SKM-1 (cell line): ENCODE data around the gene MYT1.

Experiments used
- DNase-seq: peaks from one replicate; lab custom pipeline; 2025; ENCODE audit not compliant: unreplicated experiment; lab: John Stamatoyannopoulos, UW

MYT1 gene

DNA sequence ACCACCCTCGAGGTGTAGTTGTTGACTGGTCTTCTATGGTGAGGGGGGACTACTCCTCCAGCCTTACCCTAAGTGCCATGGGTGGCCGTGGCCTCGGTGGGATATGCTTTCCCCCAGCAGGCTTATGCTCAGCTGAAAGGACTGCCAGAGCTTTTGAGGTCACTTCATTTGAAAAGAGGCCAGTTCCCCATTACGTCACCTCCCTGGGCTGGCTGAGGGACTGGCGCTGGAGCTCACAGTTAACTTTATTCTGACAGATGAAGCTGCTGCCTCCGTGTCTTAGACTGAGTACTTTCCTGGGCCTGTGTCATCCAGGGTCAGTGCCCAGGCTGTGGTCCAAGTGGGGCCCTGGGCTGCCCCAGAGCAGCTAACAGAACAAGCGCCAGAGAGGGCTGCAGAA is 48.5 kb downstream of the MYT1 start:
- no peak for DNase-seq

DNA sequence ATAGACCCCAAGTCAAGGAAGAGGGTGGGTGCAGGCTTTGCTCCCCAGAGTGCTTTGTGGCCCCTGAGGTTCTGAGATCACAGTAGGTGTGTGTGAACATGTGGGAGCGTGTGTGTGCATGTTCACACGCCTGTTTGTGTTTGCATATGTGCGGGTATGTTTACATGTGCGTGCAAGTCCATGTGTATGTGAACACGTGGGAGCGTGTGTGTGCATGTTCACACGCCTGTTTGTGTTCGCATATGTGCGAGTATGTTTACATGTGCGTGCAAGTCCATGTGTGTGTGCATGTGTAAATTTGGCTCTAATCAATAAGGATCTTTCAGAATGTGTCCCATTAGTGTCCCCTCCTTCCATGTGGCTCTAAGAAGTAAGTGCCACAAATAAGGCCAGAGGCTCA is 49.9 kb downstream of the MYT1 start:
- DNase-seq = no peak

DNA sequence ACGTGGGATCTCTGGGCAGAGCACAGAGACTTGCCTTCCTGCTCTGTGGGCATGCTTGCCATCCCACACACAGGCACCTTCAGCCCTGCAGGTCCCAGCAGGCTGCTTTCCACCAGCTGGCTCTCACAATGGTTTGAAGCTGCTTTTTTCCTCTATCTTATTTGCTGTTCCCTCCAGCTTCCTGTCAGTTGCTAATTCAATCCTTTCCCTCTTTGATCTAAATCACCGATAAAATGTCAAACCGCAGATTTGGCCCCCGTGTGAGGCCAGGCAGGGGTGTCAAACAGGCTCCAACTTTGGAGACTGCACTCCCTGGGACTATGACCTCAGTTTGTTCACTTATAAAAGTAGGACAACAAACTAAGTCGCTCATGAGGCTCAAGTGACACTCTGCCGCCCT is 50.7 kb downstream of the MYT1 start:
- DNase-seq = no peak

DNA sequence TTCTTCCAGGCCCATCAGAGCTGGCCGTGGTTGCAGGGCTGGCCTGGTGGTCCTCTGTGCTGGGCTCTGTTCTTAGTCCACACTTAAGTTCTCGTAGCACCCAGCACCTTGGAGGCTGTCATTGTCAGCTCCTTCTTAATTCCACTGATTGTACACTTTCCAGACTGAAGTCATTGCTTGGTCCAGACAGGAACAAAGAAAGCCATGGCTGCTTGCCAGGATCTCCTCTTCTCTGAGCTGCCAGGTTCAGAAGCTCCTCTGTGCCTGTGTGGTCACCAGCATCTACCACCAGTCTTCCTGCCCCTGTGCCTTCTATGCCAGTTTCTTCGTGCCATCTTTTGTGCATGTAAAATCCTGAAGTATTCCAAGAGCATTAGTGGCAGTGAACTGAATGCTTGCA is 51.8 kb downstream of the MYT1 start:
- no peak for DNase-seq

DNA sequence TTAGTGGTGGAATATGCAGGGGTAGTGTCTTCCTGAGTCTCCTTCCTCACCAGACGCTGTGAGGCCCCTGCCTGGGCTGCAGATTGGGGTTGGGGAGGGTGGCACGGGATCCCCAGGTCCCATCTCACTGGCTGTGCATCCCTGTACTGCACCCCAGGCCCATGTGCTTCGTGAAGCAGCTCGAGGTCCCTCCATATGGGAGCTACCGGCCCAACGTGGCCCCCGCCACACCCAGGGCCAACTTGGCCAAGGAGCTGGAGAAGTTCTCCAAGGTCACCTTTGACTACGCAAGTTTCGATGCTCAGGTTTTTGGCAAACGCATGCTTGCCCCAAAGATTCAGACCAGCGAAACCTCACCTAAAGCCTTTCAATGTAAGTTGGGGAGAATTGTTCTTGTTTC is 52.7 kb downstream of the MYT1 start:
- no peak for DNase-seq

DNA sequence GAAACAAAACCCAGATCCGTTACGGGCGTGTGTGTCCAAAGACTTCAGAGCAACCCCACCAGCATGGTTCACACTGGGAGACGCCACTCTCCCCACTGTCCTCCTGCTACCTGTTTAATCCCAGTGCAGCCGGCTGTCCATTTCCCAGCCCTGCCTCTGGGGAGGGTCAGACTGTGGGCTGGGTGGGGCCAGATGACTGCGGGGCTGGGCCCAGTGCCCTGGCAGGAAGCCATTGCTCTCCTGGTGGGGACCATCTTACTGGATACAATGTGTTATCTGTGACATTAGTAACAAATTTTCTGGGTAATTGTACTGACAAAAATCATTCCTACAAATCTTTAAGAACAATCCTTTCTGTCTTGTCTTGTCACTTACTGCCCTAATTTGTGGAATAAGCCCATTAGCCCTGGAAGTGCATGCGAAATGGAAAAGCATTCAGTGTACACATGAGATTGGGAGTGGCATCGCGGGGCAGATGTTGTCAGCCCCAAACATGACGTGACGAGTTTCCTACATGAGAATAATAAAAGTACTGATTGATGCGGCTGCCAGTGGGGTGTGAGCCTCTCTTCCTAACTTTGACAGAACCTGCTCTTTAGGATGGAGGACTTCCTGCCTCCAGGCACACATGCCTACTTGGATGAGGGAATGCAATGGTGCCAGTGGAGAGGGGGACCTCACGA is 53.4 kb downstream of the MYT1 start:
- DNase-seq = no peak

DNA sequence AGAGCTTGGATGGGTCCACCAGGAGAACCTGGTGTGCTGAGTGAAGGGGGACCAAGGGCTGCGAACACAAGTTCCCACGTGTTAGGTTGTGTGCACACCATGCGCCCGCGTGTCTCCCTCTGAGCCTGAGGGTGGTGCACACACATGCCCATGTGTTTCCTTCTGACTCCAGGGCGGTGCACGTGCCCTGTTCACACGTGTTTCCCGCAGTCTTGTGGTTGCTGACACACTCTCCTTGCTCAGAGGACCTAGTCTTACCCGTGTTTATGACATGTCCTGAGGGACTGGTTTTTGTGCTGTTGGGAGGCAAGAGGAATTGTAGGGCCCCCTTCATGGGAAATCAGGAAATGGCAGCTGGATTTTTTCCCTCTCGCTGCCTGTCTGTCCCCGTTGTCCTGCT is 55.0 kb downstream of the MYT1 start:
- DNase-seq = no peak

DNA sequence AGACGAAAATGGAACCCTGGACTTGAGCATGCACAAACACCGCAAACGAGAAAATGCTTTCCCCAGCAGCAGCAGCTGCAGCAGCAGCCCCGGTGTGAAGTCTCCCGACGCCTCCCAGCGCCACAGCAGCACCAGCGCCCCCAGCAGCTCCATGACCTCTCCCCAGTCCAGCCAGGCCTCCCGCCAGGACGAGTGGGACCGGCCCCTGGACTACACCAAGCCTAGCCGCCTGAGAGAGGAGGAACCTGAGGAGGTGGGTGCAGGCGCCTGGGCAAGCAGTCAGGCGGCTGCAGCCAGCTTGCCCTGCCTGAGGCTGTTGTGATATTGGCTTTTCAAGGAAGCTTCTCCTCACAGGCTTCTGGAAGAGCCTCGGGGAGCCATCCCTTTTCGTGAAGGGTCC is 55.5 kb downstream of the MYT1 start:
- no peak for DNase-seq

DNA sequence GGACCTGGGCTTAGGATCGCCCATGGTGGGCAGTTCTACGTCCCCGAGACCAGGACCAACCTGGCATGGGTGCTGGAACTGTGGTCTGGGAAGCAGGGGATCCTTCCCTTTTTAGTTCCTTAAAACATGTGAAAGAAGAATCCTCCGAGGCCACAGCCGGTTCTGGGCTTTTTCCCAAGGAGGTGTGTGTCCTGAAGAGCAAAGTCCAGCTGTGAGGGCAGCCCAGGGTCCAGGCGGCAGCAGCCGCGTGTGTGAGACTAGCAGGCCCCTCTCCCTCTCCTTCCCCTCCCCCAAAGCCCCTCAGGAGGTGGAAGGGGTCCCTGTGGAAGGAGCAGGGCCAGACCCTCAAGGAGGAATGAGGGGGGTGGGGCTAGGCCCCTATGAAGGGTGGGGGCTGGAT is 56.2 kb downstream of the MYT1 start:
- DNase-seq = no peak

DNA sequence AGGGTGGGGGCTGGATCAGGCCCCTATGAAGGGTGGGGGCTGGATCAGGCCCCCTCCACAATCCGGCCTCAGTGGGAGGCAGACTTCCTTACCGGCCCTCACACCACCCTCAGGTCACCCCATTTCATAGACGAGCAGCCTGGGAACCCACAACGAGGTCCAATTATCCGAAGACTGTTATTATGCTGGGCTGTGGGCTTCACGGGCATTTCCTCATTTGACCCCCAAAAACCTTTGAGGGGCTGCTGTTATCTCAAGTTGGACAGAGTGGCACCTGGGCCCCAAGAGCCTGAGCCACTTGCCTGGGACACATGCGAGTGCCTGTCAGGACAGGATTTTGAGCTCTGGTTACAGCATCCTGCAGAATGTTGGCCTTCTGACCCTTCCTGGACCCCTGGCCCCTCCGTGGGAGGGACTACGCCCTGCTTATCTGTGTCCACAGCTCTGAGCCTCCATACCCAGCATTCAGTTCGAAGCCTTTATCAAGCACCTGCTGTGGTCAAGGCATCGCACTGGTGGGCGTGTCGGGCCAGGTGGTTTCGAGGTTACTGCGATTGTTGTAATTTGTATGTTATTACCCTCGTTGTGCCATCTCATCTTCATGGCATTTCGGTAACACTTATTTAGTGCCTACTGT is 56.8 kb downstream of the MYT1 start:
- no peak for DNase-seq

DNA sequence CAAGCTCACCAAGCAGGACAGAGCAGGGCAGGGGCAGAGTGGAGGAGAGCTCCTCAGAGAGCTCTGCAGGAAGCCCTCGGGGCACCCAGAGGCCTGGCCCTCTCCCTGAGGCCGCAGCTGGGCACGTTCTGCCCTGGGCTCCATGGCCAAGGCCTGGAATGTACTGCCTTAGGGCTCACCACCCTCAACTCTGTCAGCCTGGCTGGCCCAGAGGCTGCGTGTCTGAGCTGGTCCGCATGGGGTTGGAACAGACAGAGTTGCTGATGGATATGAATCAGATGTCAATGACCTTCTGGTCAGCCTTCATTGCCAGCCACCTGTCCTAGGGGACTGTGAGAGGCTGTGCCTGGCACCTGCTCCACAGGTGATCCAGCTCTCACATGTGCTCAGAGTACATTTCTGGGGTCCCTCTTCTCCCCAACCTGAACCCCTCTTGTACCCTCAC is 58.1 kb downstream of the MYT1 start:
- no peak for DNase-seq

DNA sequence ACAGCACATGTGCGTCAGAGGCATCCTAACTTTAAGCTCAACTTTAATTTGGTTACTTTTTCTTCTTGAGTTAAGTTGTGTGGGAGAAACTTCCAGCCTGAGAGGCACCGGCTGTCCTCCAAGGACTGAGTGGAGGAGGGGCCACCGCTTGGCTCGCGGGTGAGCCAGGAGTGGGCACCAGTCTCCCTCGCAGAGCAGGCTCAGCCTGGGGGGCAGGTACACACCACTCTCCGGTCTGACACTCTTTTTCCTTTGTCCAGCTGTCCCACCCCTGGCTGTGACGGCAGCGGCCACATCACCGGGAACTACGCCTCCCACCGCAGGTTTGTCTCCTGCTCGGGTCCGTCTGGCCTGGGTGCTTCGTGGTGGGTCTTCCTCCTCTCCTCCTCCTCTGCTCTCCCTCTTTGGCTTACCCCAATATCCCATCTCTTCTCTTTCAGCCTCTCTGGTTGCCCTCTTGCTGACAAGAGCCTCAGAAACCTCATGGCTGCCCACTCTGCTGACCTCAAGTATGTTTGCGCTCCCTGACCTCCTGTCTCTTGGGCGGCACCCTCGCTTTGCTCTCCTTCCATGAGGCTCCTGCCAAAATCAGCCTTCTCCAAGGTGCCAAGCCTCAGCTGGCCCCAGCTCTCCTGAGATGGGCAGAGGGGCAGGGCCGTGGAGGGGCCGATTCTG is 58.7 kb downstream of the MYT1 start:
- no peak for DNase-seq

DNA sequence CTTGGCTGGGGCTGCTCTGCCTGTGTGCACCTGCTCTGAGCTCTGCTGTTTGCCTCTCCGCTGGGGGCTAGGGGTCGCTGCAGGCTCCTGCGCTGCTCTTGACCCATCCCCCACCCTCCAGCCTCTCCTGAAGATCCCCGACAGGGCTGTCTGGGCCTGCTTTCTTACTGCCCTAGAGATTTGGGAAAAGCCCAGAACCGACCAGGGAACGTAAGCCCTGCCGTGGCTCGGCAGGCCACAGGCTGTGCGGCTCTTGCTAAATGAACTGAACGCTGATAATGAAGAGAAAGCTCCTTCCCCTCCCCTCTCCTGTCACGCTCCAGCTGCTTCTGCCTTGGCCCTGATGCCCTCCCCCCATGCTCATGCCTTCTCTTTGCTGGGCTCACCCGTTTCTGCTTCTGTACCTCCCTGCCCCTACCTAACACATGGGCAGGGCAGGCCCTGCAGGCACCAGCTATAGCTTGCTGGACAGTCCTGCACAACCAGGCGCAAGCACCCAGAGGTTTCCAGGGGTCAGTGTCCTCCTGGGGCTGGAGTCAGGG is 59.3 kb downstream of the MYT1 start:
- DNase-seq = no peak

DNA sequence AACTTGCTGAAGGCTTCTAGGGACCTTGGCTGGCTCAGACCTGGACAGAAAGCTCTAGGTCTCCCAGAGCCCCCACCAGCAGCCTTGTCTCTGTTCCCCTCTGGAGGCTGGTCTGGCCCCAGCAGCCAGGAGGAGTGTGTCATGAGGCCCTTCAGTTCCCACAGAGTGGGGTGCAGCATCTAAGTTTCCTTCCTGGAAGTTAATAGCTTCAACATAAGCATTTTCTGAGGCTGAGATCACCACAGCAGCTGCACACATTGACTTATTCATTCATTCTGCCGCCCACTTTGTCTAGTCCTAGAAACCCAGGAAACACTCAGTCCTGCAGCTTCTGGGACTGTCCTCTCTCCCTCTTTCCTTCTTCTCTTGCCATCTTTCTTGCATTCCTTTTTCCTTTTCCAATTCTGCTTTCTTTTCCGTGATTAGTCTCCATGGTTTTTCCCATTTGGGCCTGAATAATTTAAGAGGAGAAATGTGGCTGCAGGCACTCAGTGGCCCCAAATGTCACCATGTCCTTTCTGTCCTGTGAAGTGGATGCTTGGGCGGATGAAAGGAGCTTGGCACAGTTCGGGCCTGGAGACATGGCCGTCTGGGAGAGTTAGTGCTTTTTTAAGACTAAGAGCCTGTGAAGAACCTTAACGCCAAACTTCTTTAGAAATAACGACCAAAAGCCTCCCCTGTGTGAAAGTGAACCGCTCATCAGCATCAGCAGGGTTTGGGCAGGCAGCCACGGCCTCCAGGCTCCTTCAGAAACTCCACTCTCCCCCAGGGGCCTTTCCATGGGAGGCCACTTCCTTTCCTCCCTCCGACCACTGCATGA is 60.3 kb downstream of the MYT1 start:
- DNase-seq = no peak

DNA sequence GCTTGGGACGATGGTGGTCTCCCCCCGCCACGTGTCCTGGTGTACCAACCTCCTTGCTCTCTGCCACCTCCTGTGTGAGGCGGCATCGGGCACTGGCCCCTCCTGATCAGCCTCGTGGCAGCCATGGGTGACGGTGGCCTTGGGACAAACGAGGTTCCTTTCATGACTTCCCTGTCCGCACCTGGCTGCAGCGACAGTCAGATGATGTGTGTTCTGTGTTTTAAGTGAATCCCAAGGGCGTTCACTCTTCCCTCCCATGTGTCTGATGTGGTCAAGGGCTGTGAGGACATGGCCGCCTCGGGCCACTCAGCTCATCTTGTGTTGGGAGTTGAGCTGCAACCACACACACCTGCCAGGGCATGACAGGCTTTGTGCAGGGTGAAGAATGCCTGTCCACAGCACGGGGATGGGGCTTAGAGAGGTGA is 60.9 kb downstream of the MYT1 start:
- no peak for DNase-seq

DNA sequence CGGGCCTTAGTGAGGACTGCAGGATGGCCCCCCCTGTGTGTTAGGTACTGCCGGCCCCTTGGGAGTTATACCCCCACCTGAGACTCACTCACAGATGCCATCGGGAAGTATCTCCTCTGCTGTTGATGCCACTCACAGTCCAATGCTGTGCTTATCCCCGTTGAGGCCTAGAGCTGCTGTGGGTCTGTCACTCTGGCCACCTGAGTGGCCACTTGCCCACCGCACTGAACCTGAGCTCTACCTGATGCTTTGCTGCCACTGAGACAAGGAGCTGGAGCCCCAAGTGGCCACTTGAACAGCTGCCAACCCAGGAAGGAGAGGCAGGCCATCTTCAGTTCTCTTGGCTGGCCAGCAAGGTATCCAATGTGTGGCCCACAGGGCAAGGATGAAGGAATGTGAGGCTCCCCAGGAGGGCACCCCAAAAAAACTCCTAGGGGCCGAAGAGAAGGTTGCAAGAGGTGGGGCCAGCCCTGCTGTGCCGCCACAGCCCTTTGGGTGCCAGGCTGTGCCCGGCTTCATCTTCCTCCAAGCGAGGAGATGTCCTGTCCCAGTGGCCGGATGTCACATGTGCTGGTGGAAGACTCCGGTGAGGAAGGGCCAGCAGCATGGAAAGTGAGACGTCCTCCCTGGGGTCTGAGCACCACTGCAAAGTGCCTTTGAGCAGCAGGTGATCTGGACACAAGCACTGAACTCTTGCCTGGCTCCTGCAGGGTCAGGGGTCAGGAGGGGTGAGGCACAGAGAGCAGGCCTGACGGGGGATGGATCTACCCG is 61.8 kb downstream of the MYT1 start:
- DNase-seq = no peak

DNA sequence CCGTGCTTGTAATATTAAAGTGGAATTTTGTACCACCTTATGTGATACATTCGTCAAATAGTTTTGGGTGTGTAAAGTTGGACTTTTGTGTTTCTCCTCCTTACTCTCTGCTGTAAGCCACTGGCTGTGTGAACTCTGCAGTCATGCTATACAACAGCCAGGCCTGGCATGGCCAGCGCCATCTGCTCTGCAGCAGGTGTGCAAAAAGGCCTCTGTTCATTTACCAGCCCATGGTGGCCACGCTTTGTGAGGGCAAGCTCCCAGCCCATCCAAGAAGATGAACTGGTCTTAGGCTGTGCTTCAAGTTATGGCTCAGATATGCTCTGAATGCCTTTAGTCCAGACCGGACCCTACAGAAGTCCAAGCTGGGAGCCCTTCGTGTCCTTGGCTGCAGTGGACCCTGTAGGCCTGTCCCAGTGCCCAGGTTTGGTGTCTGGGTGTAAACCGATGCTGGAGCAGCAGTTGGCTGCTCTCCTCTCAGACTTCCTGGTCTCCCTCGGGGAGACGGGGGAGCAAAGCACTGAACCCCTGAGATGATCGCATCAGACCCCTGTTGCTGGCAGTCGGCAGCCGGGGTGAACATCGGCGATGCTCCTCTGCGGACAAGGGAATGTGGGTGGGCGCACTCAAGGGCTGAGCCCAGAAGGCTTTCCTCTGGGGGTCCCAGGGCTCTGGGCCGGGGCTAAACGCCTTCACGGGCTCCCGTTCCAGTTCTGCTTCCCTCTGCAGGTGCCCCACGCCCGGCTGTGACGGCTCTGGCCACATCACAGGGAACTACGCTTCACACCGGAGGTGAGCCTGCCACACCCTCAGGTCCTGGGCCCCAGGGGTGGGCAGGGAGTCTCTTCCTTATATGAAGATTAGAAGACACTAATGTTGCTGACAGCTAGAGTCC is 62.7 kb downstream of the MYT1 start:
- no peak for DNase-seq

DNA sequence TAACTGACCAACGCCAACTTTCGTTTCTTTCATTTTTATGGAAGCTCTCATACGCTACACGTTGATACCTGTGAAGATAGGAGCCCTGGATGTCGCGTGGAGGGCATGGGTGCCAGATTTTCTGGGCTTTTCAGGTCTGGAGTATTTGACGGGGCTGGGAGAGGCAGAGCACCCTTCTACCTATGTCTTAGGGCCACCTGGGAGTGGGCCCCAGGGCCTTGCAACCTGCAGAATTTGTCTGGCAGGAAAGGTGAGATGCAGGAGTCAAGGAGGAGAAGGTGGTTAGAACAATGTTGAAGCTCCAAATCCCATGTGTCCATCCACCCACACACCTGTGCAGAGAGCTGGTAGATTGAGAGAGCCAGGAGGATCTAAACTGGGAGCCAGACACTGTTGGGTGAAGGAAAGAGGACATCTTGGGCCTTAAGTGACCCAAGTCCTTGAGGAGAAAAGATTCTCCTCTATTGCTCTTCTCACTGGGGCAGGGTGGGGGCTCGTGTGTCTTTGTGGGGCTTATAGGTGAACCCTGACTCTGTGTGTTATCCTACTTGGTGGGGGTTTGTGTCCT is 63.9 kb downstream of the MYT1 start:
- no peak for DNase-seq
